Nephron progenitor cell (in vitro differentiated cells): ENCODE measurements around the gene OR4D11.

Source experiments
- DNase-seq: peaks from one replicate; pipeline ENCODE4 v3.0.0; 2021
- H3K27ac Mint-ChIP-seq: 2 replicates; pipeline ENCODE4 v1.8.0; 2021; ENCODE audit warnings: mild to moderate bottlenecking, moderate library complexity, mixed read lengths
- H3K27me3 Mint-ChIP-seq: 2 replicates; pipeline ENCODE4 v1.8.0; 2021; ENCODE audit warnings: mild to moderate bottlenecking, low read depth, mixed read lengths; ENCODE audit not compliant: poor library complexity
- H3K36me3 Mint-ChIP-seq: 2 replicates; pipeline ENCODE4 v1.8.0; 2021; ENCODE audit warnings: low read depth, mixed read lengths
- H3K4me1 Mint-ChIP-seq: 2 replicates; pipeline ENCODE4 v1.8.0; 2021; ENCODE audit warnings: mixed read lengths
- H3K4me3 Mint-ChIP-seq: 2 replicates; pipeline ENCODE4 v1.8.0; 2021; ENCODE audit warnings: mild to moderate bottlenecking, moderate library complexity, mixed read lengths
- H3K9me3 Mint-ChIP-seq: 2 replicates; pipeline ENCODE4 v1.8.0; 2021; ENCODE audit warnings: mild to moderate bottlenecking, moderate library complexity, mixed read lengths
- TF ChIP-seq, protein P1 (sequence below): fragments of 200-600 bp; sonication (generic); IDR thresholded peaks from 2 replicates; pipeline ENCODE4 v1.5.0; 2021; ENCODE audit warnings: antibody characterized with exemption

OR4D11 gene

GRCh38 chr11:59503276-59503675, at the start of gene OR4D11:
Gene OR4D11 (plus strand): TSS chr11:59503576. CDS start chr11:59503576, 0 bp downstream.
- Mint-ChIP-seq H3K27me3 (no peaks in the 10 kb centered on the region), H3K36me3 (no peaks in the 10 kb centered on the region), H3K9me3 (peaks cover 5% of the 10 kb centered on the region), H3K27ac (no peak within 1 kb of the TSS), H3K4me3 (no peak within 1 kb of the TSS), H3K4me1 (no peaks in the 10 kb centered on the region)
- TF ChIP-seq, protein P1, sequence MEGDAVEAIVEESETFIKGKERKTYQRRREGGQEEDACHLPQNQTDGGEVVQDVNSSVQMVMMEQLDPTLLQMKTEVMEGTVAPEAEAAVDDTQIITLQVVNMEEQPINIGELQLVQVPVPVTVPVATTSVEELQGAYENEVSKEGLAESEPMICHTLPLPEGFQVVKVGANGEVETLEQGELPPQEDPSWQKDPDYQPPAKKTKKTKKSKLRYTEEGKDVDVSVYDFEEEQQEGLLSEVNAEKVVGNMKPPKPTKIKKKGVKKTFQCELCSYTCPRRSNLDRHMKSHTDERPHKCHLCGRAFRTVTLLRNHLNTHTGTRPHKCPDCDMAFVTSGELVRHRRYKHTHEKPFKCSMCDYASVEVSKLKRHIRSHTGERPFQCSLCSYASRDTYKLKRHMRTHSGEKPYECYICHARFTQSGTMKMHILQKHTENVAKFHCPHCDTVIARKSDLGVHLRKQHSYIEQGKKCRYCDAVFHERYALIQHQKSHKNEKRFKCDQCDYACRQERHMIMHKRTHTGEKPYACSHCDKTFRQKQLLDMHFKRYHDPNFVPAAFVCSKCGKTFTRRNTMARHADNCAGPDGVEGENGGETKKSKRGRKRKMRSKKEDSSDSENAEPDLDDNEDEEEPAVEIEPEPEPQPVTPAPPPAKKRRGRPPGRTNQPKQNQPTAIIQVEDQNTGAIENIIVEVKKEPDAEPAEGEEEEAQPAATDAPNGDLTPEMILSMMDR: no peak
- DNase-seq: no peak

DNA sequence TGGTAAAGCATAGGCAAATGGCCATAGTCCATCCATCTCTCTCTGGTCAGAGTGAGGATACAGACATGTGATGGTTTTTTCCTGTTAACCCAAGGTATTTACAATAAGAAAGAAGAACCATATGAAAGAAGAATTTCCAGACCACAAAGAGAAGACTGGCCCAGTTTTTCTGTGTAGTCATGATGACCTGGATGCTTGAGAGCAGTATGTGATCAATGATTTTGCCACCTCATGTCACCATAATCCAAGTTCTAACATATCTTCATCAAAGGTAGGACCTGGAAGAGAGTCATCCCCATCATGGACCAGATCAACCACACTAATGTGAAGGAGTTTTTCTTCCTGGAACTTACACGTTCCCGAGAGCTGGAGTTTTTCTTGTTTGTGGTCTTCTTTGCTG, 46.7 kb upstream of the OR4D11 start, which contains the start of gene OR4D6:
TSS of gene OR4D6 (plus strand) at position 301 of the 400 bp plus-strand sequence. CDS start at position 301, 0 bp downstream.
- DNase-seq: no peak
- no peaks in the 10 kb centered on the region for H3K4me1 Mint-ChIP-seq
- H3K4me3 Mint-ChIP-seq: no peak within 1 kb of the TSS
- no peak within 1 kb of the TSS for H3K27ac Mint-ChIP-seq
- no peaks in the 10 kb centered on the region for H3K27me3 Mint-ChIP-seq
- TF ChIP-seq, protein P1: no peak
- H3K36me3 Mint-ChIP-seq: no peaks in the 10 kb centered on the region
- no peaks in the 10 kb centered on the region for H3K9me3 Mint-ChIP-seq

- no peak for DNase-seq
- Mint-ChIP-seq H3K27ac (no peak overlapping the region), H3K36me3 (no peaks in the 10 kb centered on the region), H3K4me1 (no peaks in the 10 kb centered on the region), H3K9me3 (peaks cover 4% of the 10 kb centered on the region), H3K4me3 (no peak overlapping the region), H3K27me3 (no peaks in the 10 kb centered on the region)
- TF ChIP-seq, protein P1: no peak
Measured at GRCh38 chr11:59459916-59460315, 43.5 kb upstream of the OR4D11 start.

DNA sequence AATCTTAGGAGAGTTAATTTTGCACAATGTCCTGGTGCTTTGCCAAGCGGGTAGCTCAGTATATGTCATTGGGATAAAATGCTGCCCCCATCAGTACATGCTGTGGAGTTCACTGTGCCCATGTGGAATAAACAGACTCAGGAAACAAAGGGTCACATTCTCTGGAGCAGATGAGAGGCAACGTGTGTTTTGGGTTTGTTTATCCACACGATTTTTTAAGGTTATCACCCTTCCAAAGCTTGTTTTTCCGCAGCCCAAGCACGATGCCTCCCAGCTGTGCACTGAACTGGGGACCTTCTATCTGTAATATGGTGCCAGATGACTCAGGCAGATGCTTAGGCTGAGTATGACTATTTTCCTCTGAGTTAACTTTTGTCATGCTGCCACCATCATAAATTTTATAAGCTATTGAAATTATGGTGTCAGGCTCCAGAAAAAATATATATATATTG, 40.2 kb upstream of the OR4D11 start:
- no peak overlapping the region for H3K4me3 Mint-ChIP-seq
- DNase-seq: no peak
- no peaks in the 10 kb centered on the region for H3K36me3 Mint-ChIP-seq
- no peaks in the 10 kb centered on the region for H3K27me3 Mint-ChIP-seq
- H3K9me3 Mint-ChIP-seq: peaks cover 8% of the 10 kb centered on the region
- TF ChIP-seq, protein P1: no peak
- H3K27ac Mint-ChIP-seq: no peak overlapping the region
- H3K4me1 Mint-ChIP-seq: no peaks in the 10 kb centered on the region

DNA sequence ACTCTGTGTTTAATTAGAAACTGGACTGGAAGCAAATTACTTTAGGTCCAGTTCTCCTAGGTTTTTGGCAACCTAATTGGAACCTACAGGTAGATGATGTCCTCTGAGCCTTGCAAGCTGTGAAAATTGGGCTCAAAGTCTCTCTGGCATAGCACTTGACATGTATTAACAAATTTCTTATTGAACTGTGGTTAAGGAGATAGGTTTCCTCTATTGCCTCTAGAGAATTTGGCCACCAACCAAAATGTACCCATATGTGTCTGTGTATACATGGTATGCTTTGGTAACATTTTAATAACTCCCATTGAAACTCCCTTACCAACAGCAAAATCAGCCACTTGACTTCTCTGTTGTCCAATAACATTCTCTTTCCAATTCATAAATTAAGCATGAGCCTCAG, 30.4 kb upstream of the OR4D11 start, which contains the start of gene OR4D10:
TSS of gene OR4D10 (plus strand) at position 301 of the 400 bp plus-strand sequence. CDS start 4,115 bp downstream, outside the sequence.
- no peak within 1 kb of the TSS for H3K27ac Mint-ChIP-seq
- no peaks in the 10 kb centered on the region for H3K9me3 Mint-ChIP-seq
- H3K4me1 Mint-ChIP-seq: no peaks in the 10 kb centered on the region

More for the DNA sequence above, 30.4 kb upstream of the OR4D11 start, which contains the start of gene OR4D10:
- TF ChIP-seq, protein P1: no peak
- no peak for DNase-seq
- no peaks in the 10 kb centered on the region for H3K36me3 Mint-ChIP-seq
- H3K27me3 Mint-ChIP-seq: peaks cover 4% of the 10 kb centered on the region
- H3K4me3 Mint-ChIP-seq: no peak within 1 kb of the TSS
